HepG2 (cell line): Measurements from ENCODE around the gene CATSPERD. TPM values are rescaled to one million over a fixed set of nuclear protein-coding genes. Genes with fewer than 3 reads are reported as not detected.

ENCODE experiments used
- AKNA ChIP-seq: sonication (generic); formaldehyde crosslinking; IDR thresholded peaks from 2 replicates; pipeline ENCODE4 v1.4.0; 2020; ENCODE audit warnings: missing genetic modification reagents, borderline replicate concordance
- ATF7 ChIP-seq, 2 experiments: fragments of 450-650 bp in 1 of 2; sonication (generic) in 1 of 2; formaldehyde crosslinking in 1 of 2; IDR thresholded peaks; 2 replicates each; pipeline versions ENCODE4 v1.4.0 to v1.6.1; 2016 to 2020; ENCODE audit warnings: antibody characterized with exemption in 1 of 2, mild to moderate bottlenecking in 1 of 2, missing genetic modification reagents in 1 of 2
- CBX2 ChIP-seq, 2 experiments: fragments of 200-600 bp in 1 of 2; sonication (generic); formaldehyde crosslinking in 1 of 2; IDR thresholded peaks; 2 replicates each; pipeline versions ENCODE4 v1.7.0 to v1.8.1; 2018 to 2022; ENCODE audit warnings: low read depth in 2 of 2, low read length in 1 of 2, mild to moderate bottlenecking in 1 of 2, missing genetic modification reagents in 1 of 2
- E2F5 ChIP-seq: sonication (generic); formaldehyde crosslinking; conservative IDR thresholded peaks from 2 replicates; pipeline ENCODE4 v1.4.0; 2020; ENCODE audit warnings: missing genetic modification reagents
- ELF4 ChIP-seq: sonication (generic); formaldehyde crosslinking; IDR thresholded peaks from 2 replicates; pipeline ENCODE4 v1.5.0; 2020; ENCODE audit warnings: missing genetic modification reagents, mild to moderate bottlenecking, moderate library complexity, borderline replicate concordance
- FOXC1 ChIP-seq: sonication (generic); formaldehyde crosslinking; IDR thresholded peaks from 2 replicates; pipeline ENCODE4 v1.8.0; 2022; ENCODE audit warnings: mild to moderate bottlenecking, missing genetic modification reagents, borderline replicate concordance
- KMT2B ChIP-seq: IDR thresholded peaks from 2 replicates; pipeline ENCODE4 v1.6.1; 2016; ENCODE audit warnings: missing genetic modification reagents, missing compliant biosample characterization
- NFKBIZ ChIP-seq: IDR thresholded peaks from 2 replicates; pipeline ENCODE4 v1.6.1; 2018; ENCODE audit warnings: missing genetic modification reagents, missing compliant biosample characterization
- POLR2AphosphoS2 ChIP-seq: IDR thresholded peaks from 2 replicates; pipeline ENCODE4 v1.6.1; 2011; ENCODE audit warnings: low read depth, low read length, improper control_type of control experiment
- REL ChIP-seq: sonication (generic); formaldehyde crosslinking; conservative IDR thresholded peaks from 2 replicates; pipeline ENCODE4 v1.8.0; 2022; ENCODE audit warnings: mild to moderate bottlenecking, missing genetic modification reagents, moderate library complexity
- RORA ChIP-seq: sonication (generic); formaldehyde crosslinking; IDR thresholded peaks from 2 replicates; pipeline ENCODE4 v1.5.0; 2020; ENCODE audit warnings: mild to moderate bottlenecking, missing genetic modification reagents, moderate library complexity
- USF2 ChIP-seq, 2 experiments: sonication (generic) in 1 of 2; formaldehyde crosslinking in 1 of 2; IDR thresholded peaks; 2 replicates each; pipeline versions ENCODE4 v1.5.1 to v1.6.1; 2011 to 2020; ENCODE audit warnings: borderline replicate concordance in 1 of 2, low read depth in 1 of 2, low read length in 1 of 2, mild to moderate bottlenecking in 1 of 2, missing genetic modification reagents in 1 of 2, moderate library complexity in 1 of 2
- ZBTB21 ChIP-seq: sonication (generic); formaldehyde crosslinking; IDR thresholded peaks from 2 replicates; pipeline ENCODE4 v1.4.0; 2020; ENCODE audit warnings: missing genetic modification reagents
- ZNF263 ChIP-seq: sonication (generic); formaldehyde crosslinking; IDR thresholded peaks from 2 replicates; pipeline ENCODE4 v1.4.0; 2020; ENCODE audit warnings: missing genetic modification reagents
- ZNF33B ChIP-seq: sonication (generic); formaldehyde crosslinking; IDR thresholded peaks from 2 replicates; pipeline ENCODE4 v1.5.1; 2020; ENCODE audit warnings: mild to moderate bottlenecking, missing genetic modification reagents
- ZNF569 ChIP-seq: sonication (generic); formaldehyde crosslinking; IDR thresholded peaks from 2 replicates; pipeline ENCODE4 v1.5.0; 2020; ENCODE audit warnings: mild to moderate bottlenecking, missing genetic modification reagents, moderate library complexity, borderline replicate concordance
- ZNF598 ChIP-seq: sonication (generic); formaldehyde crosslinking; IDR thresholded peaks from 2 replicates; pipeline ENCODE4 v1.5.1; 2020; ENCODE audit warnings: mild to moderate bottlenecking, missing genetic modification reagents, borderline replicate concordance
- ZUFSP ChIP-seq: sonication (generic); formaldehyde crosslinking; IDR thresholded peaks from 2 replicates; pipeline ENCODE4 v1.9.0; 2021; ENCODE audit warnings: missing genetic modification reagents, mild to moderate bottlenecking, borderline replicate concordance
- polyA plus RNA-seq, 8 experiments: library from polyadenylated mRNA; depleted of rRNA in 3 of 8; stranded (reverse) in 7 of 8; unstranded in 1 of 8; fragments of >200 nt; fragmentation: Illumina TruSeq in 4 of 8; extraction: Trizol in 4 of 8; gene quantifications; 2 replicates each; pipeline versions ENCODE4 v1.2.1 to v1.2.3, GENCODE V29; 2011 to 2016; ENCODE audit warnings: low read depth in 4 of 8, missing spikeins in 1 of 8, mixed read lengths in 1 of 8; ENCODE audit not compliant: insufficient read depth in 1 of 8
- total RNA-seq, 5 experiments: library from RNA; depleted of rRNA; stranded (reverse); fragments of >200 nt; fragmentation: Illumina TruSeq; extraction: Trizol; gene quantifications; 2 replicates each; pipeline ENCODE4 v1.2.3, GENCODE V29; 2016; ENCODE audit warnings: low read depth in 1 of 5

CATSPERD gene
- total and polyA plus RNA-seq, 2 of the 13 experiments (the other 11 are each of a cell fraction or from before 2014, with no cell fraction given), result 0.04 TPM; not detected in 1

GRCh38 chr19:5679289-5680083 lies 41.0 kb upstream of the CATSPERD start (continued):
- 0 out of 2 replicates have a peak, but pooled peaks have one; percentile 43 for TF ChIP-seq ZNF598 (CRISPR knock-in tag)
- no peak for TF ChIP-seq ELF4 (CRISPR knock-in tag)
- no peak for TF ChIP-seq CBX2 (IDR thresholded peaks at IDR 0.05; ENCODE audit: low read depth, low read length)
- TF ChIP-seq CBX2 (CRISPR knock-in tag; IDR thresholded peaks at IDR 0.05; ENCODE audit: low read depth), result no peak
- TF ChIP-seq ZNF263, result 0 out of 2 replicates have a peak, but pooled peaks have one; percentile 29
- no peak for TF ChIP-seq FOXC1 (CRISPR knock-in tag)
- TF ChIP-seq ZUFSP (CRISPR knock-in tag), result no peak
- no peak for TF ChIP-seq KMT2B (CRISPR knock-in tag)
- TF ChIP-seq E2F5, result no peak
- no peak for TF ChIP-seq ATF7 (IDR thresholded peaks at IDR 0.05)
- TF ChIP-seq ATF7 (CRISPR knock-in tag; IDR thresholded peaks at IDR 0.05), result no peak
- TF ChIP-seq ZNF33B (CRISPR knock-in tag), result no peak
- TF ChIP-seq POLR2AphosphoS2, result no peak
- no peak for TF ChIP-seq NFKBIZ (CRISPR knock-in tag)
- no peak for TF ChIP-seq AKNA (CRISPR knock-in tag)
- no peak for TF ChIP-seq ZBTB21 (CRISPR knock-in tag)
- no peak for TF ChIP-seq USF2 (IDR thresholded peaks at IDR 0.05; ENCODE audit: low read depth, low read length)
- no peak for TF ChIP-seq USF2 (CRISPR knock-in tag; IDR thresholded peaks at IDR 0.05; ENCODE audit: borderline replicate concordance)
- TF ChIP-seq ZNF569 (CRISPR knock-in tag), result no peak
- no peak for TF ChIP-seq REL (CRISPR knock-in tag)
- TF ChIP-seq RORA, result no peak
